OCI-LY1 (cell line): ENCODE measurements around the gene CD209.

Experiments
- EZH2 ChIP-seq: fragments of 200-600 bp; sonication (generic), shearing (Covaris generic); IDR thresholded peaks from 2 replicates; pipeline ENCODE4 v1.8.0; 2017; ENCODE audit warnings: borderline replicate concordance, mixed run types, mild to moderate bottlenecking, antibody characterized with exemption, low read length, moderate library complexity, mixed read lengths
- TF ChIP-seq, protein P1 (sequence below): fragments of 200-600 bp; sonication (generic), shearing (Covaris generic); IDR thresholded peaks from 2 replicates; pipeline ENCODE4 v1.5.1; 2017; ENCODE audit warnings: mild to moderate bottlenecking, antibody characterized with exemption, low read length, moderate library complexity, mixed read lengths

DNA sequence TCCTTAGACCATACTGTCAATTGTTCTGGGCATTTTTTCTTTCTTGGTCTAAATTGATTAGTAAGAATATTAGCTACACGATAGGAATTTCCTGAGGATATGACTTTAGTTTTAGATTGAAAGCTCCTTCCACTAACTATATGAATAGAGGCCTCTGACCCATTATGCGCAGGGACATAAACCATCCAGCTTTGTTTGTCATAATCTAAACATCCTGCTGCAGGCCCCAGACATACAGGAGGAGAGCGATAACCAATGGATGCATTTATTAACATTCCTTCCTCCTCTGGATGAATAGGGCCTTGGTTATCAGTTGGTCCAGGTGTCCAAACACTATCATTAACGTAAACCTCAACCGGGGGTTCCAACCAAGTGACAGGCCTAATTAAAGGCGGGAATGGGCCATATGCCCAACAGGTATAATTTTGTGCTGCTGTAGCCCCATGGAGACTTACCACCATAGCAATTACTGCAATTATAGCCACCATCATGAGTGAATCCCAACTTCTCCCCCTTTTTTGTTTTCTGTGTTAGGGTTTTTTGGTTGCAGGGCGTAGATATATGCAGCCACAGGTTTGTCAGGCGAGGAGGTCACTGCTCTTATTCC, 48.3 kb upstream of the CD209 start:
- TF ChIP-seq, protein P1, sequence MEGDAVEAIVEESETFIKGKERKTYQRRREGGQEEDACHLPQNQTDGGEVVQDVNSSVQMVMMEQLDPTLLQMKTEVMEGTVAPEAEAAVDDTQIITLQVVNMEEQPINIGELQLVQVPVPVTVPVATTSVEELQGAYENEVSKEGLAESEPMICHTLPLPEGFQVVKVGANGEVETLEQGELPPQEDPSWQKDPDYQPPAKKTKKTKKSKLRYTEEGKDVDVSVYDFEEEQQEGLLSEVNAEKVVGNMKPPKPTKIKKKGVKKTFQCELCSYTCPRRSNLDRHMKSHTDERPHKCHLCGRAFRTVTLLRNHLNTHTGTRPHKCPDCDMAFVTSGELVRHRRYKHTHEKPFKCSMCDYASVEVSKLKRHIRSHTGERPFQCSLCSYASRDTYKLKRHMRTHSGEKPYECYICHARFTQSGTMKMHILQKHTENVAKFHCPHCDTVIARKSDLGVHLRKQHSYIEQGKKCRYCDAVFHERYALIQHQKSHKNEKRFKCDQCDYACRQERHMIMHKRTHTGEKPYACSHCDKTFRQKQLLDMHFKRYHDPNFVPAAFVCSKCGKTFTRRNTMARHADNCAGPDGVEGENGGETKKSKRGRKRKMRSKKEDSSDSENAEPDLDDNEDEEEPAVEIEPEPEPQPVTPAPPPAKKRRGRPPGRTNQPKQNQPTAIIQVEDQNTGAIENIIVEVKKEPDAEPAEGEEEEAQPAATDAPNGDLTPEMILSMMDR, result no peak
- TF ChIP-seq EZH2, result no peak
